GM19395 (cell line): ENCODE results near the gene USP17L12.
"Not testable (repeated sequence)": the region's sequence is repeated elsewhere in the genome, so short reads cannot be mapped to it uniquely, and the experiment has no call there.

Experiments
- ATAC-seq: cut with Tn5 transposase; IDR thresholded peaks from one replicate; pipeline ENCODE4 v1.9.1; 2021; ENCODE audit warnings: mild to moderate bottlenecking, moderate library complexity; ENCODE audit not compliant: unreplicated experiment

The USP17L12 gene

GRCh38 chr4:9219852-9220251, at the start of gene USP17L12:
Gene USP17L12, plus strand, starts transcription at chr4:9220152. Its CDS starts 0 bp downstream, at chr4:9220152.
- ATAC-seq, result not testable (repeated sequence)

DNA sequence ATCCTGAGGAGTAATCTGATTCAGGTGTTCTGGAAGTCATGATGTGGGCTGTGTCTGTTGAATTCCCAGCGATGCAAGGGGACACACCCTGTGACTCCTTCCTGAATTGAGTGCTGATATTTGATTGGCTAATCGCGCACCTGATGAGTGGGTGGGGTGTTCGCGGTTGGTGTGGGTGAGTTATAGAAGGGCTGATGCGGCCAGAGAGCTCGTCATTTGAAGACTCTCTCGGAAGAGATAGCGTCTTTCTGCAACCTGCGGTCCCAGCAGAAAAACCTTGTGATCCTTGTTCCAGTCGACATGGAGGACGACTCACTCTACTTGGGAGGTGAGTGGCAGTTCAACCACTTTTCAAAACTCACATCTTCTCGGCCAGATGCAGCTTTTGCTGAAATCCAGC, 9.6 kb upstream of the USP17L12 start, which contains the start of gene USP17L10:
TSS of gene USP17L10 (plus strand) at position 301 of the 400 bp plus-strand sequence. CDS start at position 301, 0 bp downstream.
- ATAC-seq, result not testable (repeated sequence)

DNA sequence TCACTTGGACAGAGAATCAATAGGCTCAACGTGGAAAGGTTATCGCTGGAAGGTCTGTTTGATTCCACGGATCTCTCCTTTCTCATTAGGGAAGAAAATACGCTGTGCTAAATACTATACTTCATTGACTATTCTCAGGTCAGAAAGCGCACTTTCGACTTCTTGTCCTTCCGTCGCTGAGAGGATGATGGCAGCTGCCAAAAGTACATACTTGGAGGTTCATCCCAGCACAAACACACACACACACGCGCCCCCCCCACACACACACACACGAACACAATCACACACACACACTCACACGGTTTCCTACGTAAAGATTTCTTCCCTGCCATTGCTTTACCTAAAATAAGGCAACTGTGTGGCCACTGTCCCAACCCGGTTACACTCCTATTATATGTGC, 5.3 kb upstream of the USP17L12 start:
- ATAC-seq, result not testable (repeated sequence)

DNA sequence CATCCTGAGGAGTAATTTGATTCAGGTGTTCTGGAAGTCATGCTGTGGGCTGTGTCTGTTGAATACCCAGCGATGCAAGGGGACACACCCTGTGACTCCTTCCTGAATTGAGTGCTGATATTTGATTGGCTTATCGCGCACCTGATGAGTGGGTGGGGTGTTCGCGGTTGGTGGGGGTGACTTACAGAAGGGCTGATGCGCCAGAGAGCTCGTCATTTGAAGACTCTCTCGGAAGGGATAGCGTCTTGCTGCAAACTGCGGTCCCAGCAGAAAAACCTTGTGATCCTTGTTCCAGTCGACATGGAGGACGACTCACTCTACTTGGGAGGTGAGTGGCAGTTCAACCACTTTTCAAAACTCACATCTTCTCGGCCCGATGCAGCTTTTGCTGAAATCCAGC, 4.8 kb upstream of the USP17L12 start, which contains the start of gene USP17L11:
TSS of gene USP17L11 (plus strand) at position 301 of the 400 bp plus-strand sequence. CDS start at position 301, 0 bp downstream.
- ATAC-seq, result not testable (repeated sequence)

- not testable (repeated sequence) for ATAC-seq
Measured at GRCh38 chr4:9224596-9224995, 4.6 kb downstream of the USP17L12 start, which contains the start of gene USP17L13. Gene USP17L13, plus strand, starts transcription at chr4:9224896. Its CDS starts 0 bp downstream, at chr4:9224896.

DNA sequence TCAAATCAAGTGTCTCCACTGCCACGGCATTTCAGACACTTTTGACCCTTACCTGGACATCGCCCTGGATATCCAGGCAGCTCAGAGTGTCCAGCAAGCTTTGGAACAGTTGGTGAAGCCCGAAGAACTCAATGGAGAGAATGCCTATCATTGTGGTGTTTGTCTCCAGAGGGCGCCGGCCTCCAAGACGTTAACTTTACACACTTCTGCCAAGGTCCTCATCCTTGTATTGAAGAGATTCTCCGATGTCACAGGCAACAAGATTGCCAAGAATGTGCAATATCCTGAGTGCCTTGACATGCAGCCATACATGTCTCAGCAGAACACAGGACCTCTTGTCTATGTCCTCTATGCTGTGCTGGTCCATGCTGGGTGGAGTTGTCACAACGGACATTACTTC, 10.3 kb downstream of the USP17L12 start:
- ATAC-seq, result not testable (repeated sequence)

DNA sequence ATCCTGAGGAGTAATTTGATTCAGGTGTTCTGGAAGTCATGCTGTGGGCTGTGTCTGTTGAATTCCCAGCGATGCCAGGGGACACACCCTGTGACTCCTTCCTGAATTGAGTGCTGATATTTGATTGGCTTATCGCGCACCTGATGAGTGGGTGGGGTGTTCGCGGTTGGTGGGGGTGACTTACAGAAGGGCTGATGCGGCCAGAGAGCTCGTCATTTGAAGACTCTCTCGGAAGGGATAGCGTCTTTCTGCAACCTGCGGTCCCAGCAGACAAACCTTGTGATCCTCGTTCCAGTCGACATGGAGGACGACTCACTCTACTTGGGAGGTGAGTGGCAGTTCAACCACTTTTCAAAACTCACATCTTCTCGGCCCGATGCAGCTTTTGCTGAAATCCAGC, 14.1 kb downstream of the USP17L12 start, which contains the start of gene USP17L15:
TSS of gene USP17L15 (plus strand) at position 301 of the 400 bp plus-strand sequence. CDS start at position 301, 0 bp downstream.
- ATAC-seq, result not testable (repeated sequence)

- ATAC-seq, result not testable (repeated sequence)
Measured at GRCh38 chr4:9238461-9238860, 18.5 kb downstream of the USP17L12 start.

GRCh38 chr4:9243579-9243978, 23.6 kb downstream of the USP17L12 start, which contains the start of gene USP17L17:
Gene USP17L17, plus strand, starts transcription at chr4:9243879. Its CDS starts 0 bp downstream, at chr4:9243879.
- ATAC-seq, result not testable (repeated sequence)

DNA sequence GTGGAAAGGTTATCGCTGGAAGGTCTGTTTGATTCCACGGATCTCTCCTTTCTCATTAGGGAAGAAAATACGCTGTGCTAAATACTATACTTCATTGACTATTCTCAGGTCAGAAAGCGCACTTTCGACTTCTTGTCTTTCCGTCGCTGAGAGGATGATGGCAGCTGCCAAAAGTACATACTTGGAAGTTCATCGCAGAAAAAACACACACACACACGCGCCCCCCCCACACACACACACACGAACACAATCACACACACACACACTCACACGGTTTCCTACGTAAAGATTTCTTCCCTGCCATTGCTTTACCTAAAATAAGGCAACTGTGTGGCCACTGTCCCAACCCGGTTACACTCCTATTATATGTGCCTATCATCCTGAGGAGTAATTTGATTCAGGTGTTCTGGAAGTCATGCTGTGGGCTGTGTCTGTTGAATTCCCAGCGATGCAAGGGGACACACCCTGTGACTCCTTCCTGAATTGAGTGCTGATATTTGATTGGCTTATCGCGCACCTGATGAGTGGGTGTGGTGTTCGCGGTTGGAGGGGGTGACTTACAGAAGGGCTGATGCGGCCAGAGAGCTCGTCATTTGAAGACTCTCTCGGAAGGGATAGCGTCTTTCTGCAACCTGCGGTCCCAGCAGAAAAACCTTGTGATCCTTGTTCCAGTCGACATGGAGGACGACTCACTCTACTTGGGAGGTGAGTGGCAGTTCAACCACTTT, 28.2 kb downstream of the USP17L12 start, which contains the start of gene USP17L18:
TSS of gene USP17L18 (plus strand) at position 678 of the 728 bp plus-strand sequence. CDS start at position 678, 0 bp downstream.
- not testable (repeated sequence) for ATAC-seq

GRCh38 chr4:9253078-9253477, 33.1 kb downstream of the USP17L12 start, which contains the start of gene USP17L19:
Gene USP17L19, plus strand, starts transcription at chr4:9253378. Its CDS starts 0 bp downstream, at chr4:9253378.
- not testable (repeated sequence) for ATAC-seq

DNA sequence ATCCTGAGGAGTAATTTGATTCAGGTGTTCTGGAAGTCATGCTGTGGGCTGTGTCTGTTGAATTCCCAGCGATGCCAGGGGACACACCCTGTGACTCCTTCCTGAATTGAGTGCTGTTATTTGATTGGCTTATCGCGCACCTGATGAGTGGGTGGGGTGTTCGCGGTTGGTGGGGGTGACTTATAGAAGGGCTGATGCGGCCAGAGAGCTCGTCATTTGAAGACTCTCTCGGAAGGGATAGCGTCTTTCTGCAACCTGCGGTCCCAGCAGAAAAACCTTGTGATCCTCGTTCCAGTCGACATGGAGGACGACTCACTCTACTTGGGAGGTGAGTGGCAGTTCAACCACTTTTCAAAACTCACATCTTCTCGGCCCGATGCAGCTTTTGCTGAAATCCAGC, 37.9 kb downstream of the USP17L12 start, which contains the start of gene USP17L20:
TSS of gene USP17L20 (plus strand) at position 301 of the 400 bp plus-strand sequence. CDS start at position 301, 0 bp downstream.
- not testable (repeated sequence) for ATAC-seq

DNA sequence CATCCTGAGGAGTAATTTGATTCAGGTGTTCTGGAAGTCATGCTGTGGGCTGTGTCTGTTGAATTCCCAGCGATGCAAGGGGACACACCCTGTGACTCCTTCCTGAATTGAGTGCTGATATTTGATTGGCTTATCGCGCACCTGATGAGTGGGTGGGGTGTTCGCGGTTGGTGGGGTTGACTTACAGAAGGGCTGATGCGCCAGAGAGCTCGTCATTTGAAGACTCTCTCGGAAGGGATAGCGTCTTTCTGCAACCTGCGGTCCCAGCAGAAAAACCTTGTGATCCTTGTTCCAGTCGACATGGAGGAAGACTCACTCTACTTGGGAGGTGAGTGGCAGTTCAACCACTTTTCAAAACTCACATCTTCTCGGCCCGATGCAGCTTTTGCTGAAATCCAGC, 42.6 kb downstream of the USP17L12 start, which contains the start of gene USP17L21:
TSS of gene USP17L21 (plus strand) at position 301 of the 400 bp plus-strand sequence. CDS start at position 301, 0 bp downstream.
- ATAC-seq, result not testable (repeated sequence)

DNA sequence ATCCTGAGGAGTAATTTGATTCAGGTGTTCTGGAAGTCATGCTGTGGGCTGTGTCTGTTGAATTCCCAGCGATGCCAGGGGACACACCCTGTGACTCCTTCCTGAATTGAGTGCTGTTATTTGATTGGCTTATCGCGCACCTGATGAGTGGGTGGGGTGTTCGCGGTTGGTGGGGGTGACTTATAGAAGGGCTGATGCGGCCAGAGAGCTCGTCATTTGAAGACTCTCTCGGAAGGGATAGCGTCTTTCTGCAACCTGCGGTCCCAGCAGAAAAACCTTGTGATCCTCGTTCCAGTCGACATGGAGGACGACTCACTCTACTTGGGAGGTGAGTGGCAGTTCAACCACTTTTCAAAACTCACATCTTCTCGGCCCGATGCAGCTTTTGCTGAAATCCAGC, 47.4 kb downstream of the USP17L12 start, which contains the start of gene USP17L22:
TSS of gene USP17L22 (plus strand) at position 301 of the 400 bp plus-strand sequence. CDS start at position 301, 0 bp downstream.
- ATAC-seq, result not testable (repeated sequence)
